K562 (cell line): ENCODE data around the gene CDS2. TPM values are rescaled to one million over a fixed set of nuclear protein-coding genes. Genes with fewer than 3 reads are reported as not detected.

ENCODE experiments used
- CHD7 ChIP-seq: fragments of 200-600 bp; sonication (generic); IDR thresholded peaks from one replicate; pipeline ENCODE4 v1.6.1; 2012; ENCODE audit warnings: mild to moderate bottlenecking, low read depth, low read length, inconsistent platforms
- polyA plus RNA-seq, 8 experiments: library from polyadenylated mRNA; depleted of rRNA in 4 of 8; stranded (reverse) in 5 of 8; unstranded in 3 of 8; fragments of >200 nt; fragmentation: Nextera tagmentation in 2 of 8; fragmentation: Illumina TruSeq in 1 of 8; extraction: Ambion mirVana in 2 of 8; extraction: Trizol in 1 of 8; gene quantifications; 2 replicates each; pipeline versions ENCODE4 v1.2.1 to v1.2.3, GENCODE V29; 2011 to 2014; ENCODE audit warnings: inconsistent platforms in 1 of 8, missing spikeins in 1 of 8
- total RNA-seq, 7 experiments: library from RNA; depleted of rRNA in 6 of 7; stranded (reverse); fragments of >200 nt in 6 of 7; fragmentation: Illumina TruSeq in 2 of 7; extraction: Trizol in 2 of 7; gene quantifications; 2 replicates each; pipeline versions ENCODE4 v1.2.1 to v1.2.3, GENCODE V29; 2011 to 2021; ENCODE audit warnings: low replicate concordance in 1 of 7

CDS2 gene
- total and polyA plus RNA-seq, 9 of the 15 experiments (the other 6 are each of a cell fraction or from before 2014, with no cell fraction given), result 6.4 to 46.4 (median 12.2) TPM

DNA sequence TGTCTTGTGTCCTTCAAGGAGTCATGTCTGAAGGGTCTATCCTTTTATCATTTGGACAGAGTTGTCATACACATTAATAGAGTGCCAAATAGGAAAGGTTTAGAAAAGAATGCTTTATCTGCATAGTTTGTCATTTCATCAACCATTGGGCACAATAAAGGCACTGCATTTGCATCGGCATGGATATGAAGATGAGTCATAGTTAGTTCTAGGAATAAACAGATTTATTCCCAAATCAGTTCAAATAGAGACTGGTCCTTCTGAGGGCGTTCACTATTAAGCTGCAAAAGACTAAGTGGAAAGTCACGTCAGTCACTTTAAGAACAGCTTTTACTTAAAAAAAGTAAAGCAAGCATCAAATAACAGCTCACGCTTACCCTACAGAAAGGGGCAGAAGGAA is 90.8 kb downstream of the CDS2 start (continued):
- no peak for TF ChIP-seq CHD7
